ENCODE data around the gene APH1B. TPM values are rescaled to one million over a fixed set of nuclear protein-coding genes. Genes with fewer than 3 reads are reported as not detected.
A peak's percentile ranks its signal among the peaks of the same experiment; 100 is the strongest.

APH1B gene
- total RNA-seq, 1 donor from 2014 or later: 26.1 TPM

DNA sequence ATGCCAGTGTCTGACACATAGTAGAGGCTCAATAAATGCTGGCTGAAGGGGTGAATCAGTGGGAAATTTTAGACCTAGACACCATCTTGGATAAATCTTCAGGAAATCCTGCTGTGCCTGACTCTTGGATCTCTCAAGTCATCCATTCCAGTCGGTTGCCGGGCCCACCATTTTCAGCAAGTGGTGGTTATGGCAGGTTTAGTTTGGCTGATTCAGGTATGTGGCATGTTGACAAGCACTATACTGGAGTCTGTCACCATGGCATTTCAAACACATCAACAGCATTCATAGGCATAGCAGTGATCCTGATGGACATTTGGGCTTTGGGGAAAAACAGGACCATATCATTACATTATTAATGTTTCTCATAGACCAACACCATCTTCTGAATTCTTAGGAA, 25.7 kb upstream of the APH1B start:
- FAIRE-seq (no peak), DNase-seq (ENCODE audit: low spot score in 2 of 2) (no peak)

DNA sequence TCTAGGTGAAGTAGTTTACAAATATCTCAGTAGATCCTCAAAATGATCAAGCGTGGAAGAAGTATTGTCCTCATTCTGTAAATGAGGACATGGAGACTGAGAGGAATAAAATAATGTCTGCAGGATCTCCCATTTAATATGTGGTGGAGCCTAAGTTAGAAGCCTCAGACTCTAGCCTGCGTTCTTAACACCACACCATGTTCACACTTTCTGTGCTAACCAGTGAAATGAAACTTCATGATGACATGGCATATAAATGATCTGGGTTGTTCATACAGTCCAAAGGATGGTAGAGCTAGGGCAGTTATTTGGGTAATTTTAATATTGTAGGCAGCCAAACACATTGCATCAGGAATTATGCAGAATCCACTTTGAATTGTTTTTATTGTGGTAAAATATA, 25.1 kb upstream of the APH1B start:
- DNase-seq (ENCODE audit: low spot score in 2 of 2) (no peak), FAIRE-seq (no peak)

DNA sequence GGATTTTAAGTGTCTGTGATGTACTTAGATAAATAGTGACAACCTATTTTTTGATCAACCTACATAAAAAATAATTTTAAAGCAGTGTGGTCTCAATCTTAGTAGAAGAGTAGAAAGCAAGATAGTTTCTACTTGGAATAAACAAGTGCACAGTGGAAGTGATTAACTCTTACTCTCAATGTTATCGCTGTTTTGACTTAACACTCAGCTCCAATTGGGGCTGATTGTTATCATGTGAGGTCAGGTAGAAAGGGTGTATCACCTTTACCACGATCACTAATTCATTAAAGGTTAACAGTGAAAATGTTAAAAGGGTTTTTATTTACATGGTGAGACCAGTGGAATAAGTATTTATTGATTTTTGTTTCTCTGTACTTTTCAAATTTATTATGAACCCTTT, 22.4 kb upstream of the APH1B start:
- no peak for DNase-seq (ENCODE audit: low spot score in 2 of 2)
- FAIRE-seq: no peak

DNA sequence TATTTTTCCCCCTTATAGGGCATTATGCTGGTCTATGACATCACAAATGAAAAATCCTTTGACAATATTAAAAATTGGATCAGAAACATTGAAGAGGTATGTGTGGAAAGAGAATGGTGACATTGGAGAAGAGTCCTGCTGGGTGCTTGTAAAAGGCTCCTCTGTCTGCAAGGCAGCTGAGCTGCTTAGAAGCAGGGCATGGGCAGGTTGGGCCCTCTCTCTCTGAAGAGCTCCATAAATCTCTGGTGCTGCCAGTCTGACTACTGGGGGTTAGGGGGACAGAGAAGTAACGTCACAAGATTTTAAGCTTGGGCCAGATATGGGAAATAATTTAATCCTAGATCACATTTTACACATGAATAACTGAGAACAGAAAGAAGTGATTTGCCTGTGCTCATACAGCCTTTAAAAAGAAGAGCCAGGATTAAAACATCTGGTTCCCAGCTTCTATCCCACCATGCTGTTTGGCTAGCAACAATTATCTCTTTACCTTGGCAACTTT, 21.9 kb upstream of the APH1B start:
- no peak for FAIRE-seq
- DNase-seq (ENCODE audit: low spot score in 2 of 2): no peak

DNA sequence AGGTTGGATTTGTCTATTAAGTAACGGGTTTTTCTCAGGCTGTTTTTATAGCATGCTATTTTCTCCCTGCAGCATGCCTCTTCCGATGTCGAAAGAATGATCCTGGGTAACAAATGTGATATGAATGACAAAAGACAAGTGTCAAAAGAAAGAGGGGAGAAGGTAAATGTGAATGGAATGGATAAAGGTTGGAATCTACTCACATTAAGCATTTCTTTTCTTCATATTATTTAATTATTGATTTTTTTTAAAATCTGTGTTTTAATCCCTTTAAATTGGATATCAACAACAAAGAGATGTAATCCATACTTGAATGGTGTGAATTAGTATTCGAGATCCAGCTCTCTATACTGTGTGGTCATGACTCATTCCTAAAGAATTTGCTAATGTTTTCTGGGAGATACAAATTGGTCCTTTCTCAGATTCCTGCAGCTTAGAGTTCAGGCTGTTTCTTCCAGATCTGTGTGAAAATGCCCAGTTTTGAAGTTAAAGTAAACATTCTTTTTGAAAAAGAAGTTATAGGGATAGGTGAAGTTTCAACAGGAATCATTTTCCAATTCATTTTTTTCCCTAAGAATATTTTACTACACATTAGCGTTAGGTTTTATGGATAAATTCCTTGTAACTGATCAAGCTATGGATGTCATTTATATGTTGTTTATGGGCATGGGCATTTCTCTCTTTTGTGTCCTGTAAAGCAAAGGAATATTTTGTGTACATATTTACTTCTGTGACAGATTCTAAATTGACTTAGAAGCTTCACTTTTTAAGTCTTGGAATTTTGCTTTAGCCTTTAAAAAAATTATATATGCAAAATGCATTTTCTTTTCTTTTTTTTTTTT, 20.8 kb upstream of the APH1B start:
- FAIRE-seq (no peak), DNase-seq (ENCODE audit: low spot score in 2 of 2) (no peak)

DNA sequence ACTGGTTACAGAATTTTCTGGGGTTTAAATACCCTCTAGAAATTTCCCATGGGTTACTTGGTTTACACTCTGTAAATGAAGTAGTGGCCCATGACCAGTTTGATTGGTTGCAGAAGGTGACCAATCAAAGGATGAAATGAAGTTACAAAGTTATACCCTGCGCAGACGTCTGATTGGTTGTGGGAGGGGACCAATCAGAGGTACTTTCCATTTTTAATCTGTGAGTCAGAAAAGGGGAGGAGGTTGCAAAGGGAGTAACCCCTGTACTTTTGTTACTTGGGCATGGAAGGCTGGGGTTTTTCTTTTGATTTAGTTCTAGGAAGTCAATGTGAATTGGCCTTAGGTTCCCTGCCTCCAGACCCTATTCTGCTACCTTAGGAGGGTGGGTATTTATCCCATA, 18.7 kb upstream of the APH1B start:
- DNase-seq (ENCODE audit: low spot score in 2 of 2) (no peak), FAIRE-seq (no peak)

DNA sequence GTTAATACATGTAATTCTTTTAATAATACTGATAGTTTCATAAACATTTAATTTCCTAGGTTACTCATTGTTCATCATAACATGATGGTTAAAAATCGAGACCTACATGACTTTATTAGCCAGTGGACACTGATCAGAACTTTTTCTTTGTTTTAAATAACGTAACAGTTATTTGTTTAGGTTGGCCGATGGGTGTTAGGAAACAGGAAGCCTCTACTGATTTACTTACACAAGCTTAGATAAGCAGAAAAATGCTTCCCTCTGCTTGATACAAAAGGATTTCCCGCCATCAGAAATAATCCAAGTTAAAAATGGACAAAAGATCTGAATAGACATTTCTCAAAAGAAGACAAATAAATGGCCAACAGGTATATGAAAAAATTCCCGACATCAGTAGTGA, 16.6 kb upstream of the APH1B start:
- no peak for DNase-seq (ENCODE audit: low spot score in 2 of 2)
- FAIRE-seq: no peak

DNA sequence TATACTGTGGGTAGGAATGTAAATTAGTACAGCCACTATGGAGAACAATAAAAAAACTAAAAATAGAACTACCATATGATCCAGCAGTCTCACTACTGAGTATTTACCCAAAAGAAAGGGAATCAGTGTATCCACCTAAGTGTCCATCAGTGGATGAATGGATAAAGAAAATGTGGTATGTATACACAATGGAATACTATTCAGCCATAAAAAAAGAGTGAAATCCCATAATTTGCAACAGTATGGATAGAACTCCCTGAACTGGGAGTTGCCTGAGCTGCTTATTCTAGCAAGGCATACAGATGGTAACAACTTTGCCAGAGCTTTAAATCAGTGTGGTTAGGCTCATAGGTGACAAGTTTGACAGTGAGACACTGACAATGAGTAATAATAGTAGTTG, 16.1 kb upstream of the APH1B start:
- DNase-seq (ENCODE audit: low spot score in 2 of 2) (no peak), FAIRE-seq (no peak)

DNA sequence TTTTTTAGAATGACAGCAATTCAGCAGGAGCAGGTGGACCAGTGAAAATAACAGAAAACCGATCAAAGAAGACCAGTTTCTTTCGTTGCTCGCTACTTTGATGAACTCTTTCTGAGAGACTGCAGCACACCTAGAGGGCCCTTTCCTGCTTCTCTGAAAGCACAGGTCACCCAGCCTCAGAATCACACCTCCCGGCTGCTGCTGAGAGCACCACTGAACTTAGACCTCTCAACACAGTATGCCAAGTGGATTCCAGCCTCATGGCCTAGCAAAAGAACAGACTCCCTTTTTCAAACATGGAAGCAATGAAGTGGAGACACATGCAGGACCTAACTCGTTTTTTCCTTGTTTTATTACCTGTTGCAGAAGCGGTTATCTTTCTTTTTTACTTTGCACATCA, 13.9 kb upstream of the APH1B start:
- DNase-seq (ENCODE audit: low spot score in 2 of 2) (no peak), FAIRE-seq (no peak)

DNA sequence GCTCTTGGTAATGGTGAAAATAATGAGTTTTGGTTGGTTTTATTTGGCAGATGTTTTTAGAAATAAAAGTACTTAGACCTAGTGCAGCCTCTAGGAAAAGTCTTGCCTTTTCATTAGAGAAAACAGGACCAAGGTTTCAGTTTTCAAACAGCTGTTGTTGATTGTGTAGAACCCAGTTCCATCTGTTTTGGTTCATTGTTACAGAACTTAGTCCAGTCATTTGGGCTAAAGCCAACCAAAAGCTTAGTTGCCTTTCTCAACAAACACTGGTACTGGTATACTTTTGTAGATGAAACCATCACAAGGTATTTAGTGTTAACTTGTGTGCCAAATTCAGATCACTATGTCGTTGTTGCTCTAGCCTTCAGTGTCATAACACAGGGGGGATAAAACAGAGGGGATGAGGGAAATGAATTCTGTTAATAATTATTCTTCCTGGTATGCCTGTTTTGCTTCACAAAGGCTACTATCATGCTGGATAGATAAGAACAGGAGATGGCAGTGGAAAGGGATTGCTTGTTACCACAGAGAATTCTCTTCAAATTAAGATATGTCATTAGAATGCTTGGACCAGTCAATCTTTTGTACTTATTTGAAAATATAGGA, 12.6 kb upstream of the APH1B start:
- no peak for DNase-seq (ENCODE audit: low spot score in 2 of 2)
- FAIRE-seq: no peak

DNA sequence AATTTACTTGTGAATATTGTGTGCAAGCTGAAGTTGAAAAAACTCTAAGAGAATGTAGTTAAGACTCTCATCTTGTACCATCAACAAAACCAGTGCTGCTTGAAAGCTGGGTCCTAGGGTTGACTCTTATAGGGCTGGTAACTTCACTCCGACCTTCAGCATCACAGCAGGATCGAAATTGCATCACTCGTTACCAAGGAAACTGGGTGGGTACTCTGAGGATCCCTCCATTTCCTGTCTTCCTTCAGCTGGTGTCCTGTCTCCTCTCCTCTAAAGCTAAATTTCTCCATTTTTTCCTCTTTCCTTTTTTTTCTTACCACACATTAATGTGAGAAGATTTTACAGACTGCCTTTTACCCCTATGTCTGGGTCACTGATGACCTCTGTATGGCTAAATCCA, 3.0 kb upstream of the APH1B start:
- FAIRE-seq: no peak

DNA sequence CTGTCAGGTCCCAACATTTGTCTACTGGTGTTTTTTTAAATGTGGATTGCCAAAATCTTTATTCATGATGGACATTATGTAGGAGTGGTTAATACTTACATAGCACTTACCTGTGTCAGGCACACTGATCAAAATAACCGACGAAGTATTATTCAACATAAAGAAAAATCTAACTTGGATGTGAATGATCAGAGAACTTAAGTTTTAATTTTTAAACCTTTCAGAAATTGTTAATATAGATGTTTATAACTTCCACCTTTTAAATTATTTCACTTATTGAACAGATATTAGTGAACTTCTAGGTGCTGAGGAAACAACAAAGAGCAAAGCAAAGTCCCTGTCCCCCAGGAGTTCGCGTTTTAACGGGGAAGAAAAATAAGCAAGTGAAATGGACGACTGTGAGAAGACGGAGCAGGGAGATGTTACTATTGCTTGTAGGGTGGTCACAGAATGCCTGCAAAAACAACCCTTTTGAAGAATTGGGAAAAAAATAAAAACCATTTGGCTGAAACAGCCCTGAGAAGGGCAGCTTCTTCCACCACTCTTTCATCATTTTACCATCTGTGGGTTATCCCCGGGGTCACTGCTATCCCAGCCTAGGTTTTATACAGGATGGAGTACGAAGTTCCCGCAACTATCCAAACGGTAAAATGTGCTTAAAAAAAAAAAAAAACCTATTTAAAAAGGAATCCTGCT, 915 bp upstream of the APH1B start:
- DNase-seq (ENCODE audit: low spot score in 2 of 2) (no peak), FAIRE-seq (no peak)

More for the DNA sequence above, 3.0 kb upstream of the APH1B start:
- DNase-seq (ENCODE audit: low spot score in 2 of 2): no peak

DNA sequence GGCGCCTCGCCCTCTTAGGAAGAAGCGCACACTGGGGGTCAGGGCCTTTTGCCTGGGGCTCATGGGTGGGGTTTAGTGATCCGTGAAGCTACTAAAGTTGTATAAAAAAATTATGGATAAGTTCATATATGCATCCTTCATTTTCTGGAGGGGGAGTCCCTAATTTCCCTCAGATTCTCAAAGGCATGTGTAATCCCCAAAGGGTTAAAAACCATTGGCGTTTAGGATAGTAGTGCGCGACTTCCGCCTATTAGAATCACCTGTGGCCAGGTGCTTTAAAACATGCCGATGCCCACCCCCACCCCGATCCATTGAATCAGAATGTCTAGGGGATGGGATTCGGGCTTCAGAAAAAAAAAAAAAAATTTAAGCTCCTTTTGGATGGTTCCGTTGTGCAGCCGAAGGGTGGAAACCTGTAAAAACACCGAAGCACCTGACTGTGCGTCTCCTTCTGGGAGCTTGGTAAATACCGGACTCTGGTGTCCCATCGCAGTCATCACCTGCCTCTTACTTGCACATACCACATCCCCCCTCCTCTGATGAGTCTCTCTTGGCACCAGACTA, 570 bp downstream of the APH1B start:
- FAIRE-seq (no peak), DNase-seq (ENCODE audit: low spot score in 2 of 2) (no peak)

DNA sequence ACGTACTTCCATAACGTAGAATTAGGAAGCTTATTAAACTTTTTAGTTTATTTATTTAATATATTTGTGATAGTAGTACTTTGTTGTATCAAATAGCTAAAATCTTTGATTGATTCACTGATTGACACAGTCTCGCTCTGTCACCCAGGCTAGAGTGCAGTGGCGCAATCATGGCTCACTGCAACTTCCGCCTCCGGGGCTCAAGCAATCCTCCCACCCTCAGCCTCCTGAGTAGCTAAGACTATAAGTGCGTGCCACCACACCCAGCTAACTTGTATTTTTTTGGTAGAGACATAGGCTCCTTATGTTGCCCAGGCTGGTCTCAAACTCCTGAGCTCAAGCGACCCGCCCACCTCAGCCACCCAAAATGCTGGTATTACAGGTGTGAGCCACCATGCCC, 5.7 kb downstream of the APH1B start:
- DNase-seq (ENCODE audit: low spot score in 2 of 2): no peak
- FAIRE-seq: no peak

DNA sequence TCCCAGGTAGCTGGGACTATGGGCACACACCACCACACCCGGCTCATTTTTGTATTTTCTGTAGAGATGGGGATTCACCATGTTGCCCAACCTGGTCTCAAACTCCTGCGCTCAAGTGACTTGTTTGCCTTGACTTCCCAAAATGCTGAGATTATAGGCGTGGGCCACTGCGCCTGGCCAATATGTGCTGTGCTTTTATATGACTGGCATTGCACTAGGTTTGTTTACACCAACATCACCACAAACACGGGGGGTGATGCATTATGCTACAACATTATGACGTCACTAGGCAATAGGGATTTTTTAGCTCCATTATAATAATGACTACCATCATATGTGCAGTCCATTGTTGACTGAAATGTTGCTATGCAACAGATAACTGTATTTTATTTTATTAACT, 6.9 kb downstream of the APH1B start:
- DNase-seq (ENCODE audit: low spot score in 2 of 2): no peak
- no peak for FAIRE-seq

DNA sequence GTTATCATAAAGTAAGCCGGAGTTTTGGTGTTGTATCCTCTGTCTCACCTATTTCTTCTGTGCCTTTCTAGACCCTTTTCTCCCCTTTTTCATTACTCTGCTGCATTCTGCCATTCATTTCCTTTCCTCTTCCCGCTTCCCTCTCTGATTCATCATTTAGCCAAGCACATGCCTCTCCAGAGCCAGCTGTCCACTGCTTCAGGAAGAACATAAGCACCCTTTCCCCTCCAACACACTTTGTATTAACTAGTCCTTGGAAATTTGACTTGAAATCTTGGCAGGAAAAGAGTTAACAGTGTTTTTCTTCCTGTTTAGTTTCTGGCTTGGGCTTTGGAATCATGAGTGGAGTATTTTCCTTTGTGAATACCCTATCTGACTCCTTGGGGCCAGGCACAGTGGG, 9.7 kb downstream of the APH1B start:
- FAIRE-seq: no peak
- DNase-seq (ENCODE audit: low spot score in 2 of 2): no peak

DNA sequence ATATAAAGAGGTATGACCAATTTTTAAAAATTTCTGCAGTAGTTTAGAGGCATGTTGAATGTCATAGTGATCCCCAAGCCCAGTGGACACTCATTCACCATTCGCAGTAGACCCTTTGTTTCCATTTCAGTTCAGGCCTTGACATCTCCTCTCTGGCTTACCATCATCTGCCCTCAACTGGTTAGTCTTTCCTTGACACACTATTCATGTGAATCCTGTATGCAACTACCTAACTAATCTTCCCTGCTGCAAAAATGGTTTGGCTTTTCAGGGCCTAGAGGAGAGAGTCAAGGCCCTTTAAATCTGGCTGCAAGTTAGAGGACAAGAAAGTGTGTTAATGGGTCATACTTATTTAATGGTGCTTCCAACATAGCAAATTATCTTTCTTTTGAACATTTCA, 10.9 kb downstream of the APH1B start:
- FAIRE-seq (no peak), DNase-seq (ENCODE audit: low spot score in 2 of 2) (no peak)

DNA sequence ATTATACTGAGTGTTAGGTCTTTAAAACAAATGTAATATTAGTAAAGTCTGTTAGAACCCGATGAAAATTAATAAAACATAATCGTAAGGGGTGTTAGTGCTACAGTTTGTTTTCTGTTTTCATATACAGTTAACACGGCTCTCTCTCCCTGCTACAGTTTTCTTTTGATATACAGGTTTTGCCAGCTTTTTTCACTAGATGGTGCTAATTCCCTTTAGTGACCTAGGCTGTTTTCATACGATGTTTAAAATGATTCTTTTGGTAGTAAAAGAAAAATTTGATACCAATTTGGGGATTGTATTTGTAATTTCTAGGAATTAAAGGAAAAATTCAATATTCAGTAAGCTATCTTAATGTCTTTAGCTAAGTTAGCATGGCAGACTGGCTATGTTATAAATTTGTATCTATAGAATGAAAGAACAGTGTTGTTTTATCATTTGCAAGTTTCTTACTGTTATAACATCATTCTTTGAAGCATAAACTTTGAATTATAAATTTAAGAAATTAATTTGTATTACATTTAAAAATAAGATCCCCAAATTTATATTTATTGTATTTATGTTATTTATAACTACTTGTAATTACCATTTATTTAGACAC, 11.5 kb downstream of the APH1B start:
- FAIRE-seq: peak; percentile 93

DNA sequence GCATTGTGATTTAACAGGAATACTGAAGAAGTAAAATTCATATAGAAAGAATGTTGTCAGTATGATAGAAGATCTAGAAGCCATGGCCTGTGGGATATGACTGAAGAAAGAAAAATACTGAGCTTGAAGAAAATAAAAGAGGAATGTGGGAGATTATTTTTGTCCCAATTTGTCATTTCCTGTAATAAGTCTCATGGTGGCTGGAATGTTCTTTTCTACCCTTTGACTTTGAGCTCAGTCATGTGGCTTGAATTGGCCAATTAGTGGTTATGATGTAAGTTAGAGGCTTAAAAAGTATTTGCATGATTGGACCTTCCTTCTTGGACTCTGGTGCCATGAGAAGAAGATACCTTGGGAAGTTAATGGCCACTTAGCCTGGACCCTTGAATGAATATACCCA, 14.1 kb downstream of the APH1B start:
- DNase-seq (ENCODE audit: low spot score in 2 of 2): no peak
- no peak for FAIRE-seq

More for the DNA sequence above, 11.5 kb downstream of the APH1B start:
- DNase-seq (ENCODE audit: low spot score in 2 of 2): peak; percentile 30 to 47

DNA sequence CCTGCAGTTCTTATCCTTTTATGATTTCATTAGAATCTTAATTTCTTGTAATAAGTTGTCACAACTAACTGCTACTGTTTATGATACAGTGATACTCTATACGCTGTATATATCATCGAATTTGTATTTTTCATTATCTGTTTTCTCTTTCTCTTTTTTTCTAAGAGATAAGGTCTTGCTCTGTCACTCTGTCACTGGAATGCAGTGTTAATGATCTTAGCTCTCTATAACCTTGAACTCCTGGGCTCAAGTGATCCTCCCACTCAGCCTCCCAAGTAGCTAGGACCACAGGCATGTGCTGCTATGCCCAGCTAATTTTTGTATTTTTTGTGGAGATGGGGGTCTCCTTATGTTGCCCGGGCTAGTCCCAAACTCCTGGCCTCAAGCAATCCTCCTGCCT, 14.8 kb downstream of the APH1B start:
- FAIRE-seq (no peak), DNase-seq (ENCODE audit: low spot score in 2 of 2) (no peak)

DNA sequence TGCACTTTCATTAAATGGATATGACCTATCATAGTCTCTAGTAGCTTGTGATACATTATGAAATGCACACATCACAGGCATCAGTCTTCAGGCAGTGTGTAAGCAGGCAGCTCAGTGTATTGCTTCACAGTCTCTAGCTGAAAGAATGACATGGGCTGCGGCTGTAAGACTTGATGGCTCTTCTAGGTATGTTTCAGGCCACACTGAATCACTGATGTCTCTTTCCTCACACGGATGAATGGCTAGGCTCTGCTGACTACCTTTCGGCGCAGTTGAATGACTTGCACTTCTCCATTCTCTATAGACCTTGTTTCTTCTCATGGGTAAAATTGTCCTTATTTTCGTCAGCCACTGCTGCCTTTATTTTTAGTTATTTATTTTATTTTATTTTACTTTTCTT, 15.4 kb downstream of the APH1B start:
- FAIRE-seq: no peak

More for the DNA sequence above, 15.4 kb downstream of the APH1B start:
- DNase-seq (ENCODE audit: low spot score in 2 of 2): no peak
